Heart left ventricle (tissue), 16 donors: ENCODE data around the gene KIF20A. TPM values are rescaled to one million over a fixed set of nuclear protein-coding genes. Genes with fewer than 3 reads are reported as not detected.

Experiments
- ATAC-seq, 4 donors: fragments of 200-7000 bp; cut with Tn5 transposase; one replicate each; pipeline ENCODE4 v1.9.1; 2020 to 2022; ENCODE audit warnings: moderate library complexity in 4 of 4, mild to moderate bottlenecking in 3 of 4, moderate number of reproducible peaks in 1 of 4
- DNase-seq, 5 donors: peaks; one replicate each; pipeline ENCODE4 v3.0.0-alpha.2; 2020
- H3K27ac ChIP-seq, 12 donors: fragments of 200-600 bp; sonication (generic) in 4 of 12; one replicate each; pipeline versions ENCODE4 v1.5.0 to v1.8.0; 2016 to 2022; ENCODE audit warnings: mild to moderate bottlenecking in 2 of 12
- H3K27me3 ChIP-seq, 9 donors: fragments of 200-600 bp; sonication (generic) in 2 of 9; one replicate each; pipeline versions ENCODE4 v1.5.1 to v1.8.0; 2016 to 2022; ENCODE audit warnings: mild to moderate bottlenecking in 3 of 9
- H3K36me3 ChIP-seq, 9 donors: fragments of 200-600 bp; sonication (generic) in 2 of 9; one replicate each; pipeline versions ENCODE4 v1.5.0 to v1.8.0; 2018 to 2022; ENCODE audit warnings: mild to moderate bottlenecking in 2 of 9
- H3K4me1 ChIP-seq, 12 donors: fragments of 200-600 bp; sonication (generic) in 4 of 12; one replicate each; pipeline versions ENCODE4 v1.5.0 to v1.8.0; 2016 to 2022; ENCODE audit warnings: mild to moderate bottlenecking in 3 of 12
- H3K4me3 ChIP-seq, 12 donors: fragments of 200-600 bp; sonication (generic) in 4 of 12; one replicate each; pipeline versions ENCODE4 v1.5.0 to v1.8.0; 2017 to 2022; ENCODE audit warnings: mild to moderate bottlenecking in 9 of 12, moderate library complexity in 4 of 12
- H3K9me3 ChIP-seq, 12 donors: fragments of 200-600 bp; sonication (generic) in 4 of 12; one replicate each; pipeline versions ENCODE4 v1.5.0 to v1.8.0; 2016 to 2022; ENCODE audit warnings: mild to moderate bottlenecking in 1 of 12
- POLR2A ChIP-seq, 2 donors: fragments of 450-650 bp; IDR thresholded peaks; one replicate each; pipeline ENCODE4 v1.6.1; 2017; ENCODE audit warnings: antibody characterized with exemption in 2 of 2, mild to moderate bottlenecking in 2 of 2, moderate library complexity in 2 of 2
- WGBS, 4 donors: extraction: QIAGEN DNeasy Blood & Tissue Kit in 2 of 4; methylation state at CpG; one replicate each; pipeline versions ENCODE4 v1.1.5 to v1.1.7; 2013 to 2018; 5-methylcytosine and 5-hydroxymethylcytosine counted together
- intact Hi-C, 10 donors: fragments of 100-400 bp; cut with DNase I; formaldehyde crosslinking; loops; one replicate each; pipeline versions ENCODE4 v1.11.1 to v1.14.2; 2022
- polyA plus RNA-seq, 2 donors: library from polyadenylated mRNA; stranded (reverse); fragments of 200-250 nt; gene quantifications; one replicate each; pipeline ENCODE4 v1.2.3, GENCODE V29; 2013
- total RNA-seq, 9 donors: library from RNA; depleted of rRNA in 2 of 9; stranded (reverse); fragments of >200 nt in 2 of 9; fragmentation: NEBNext Ultra II Directional in 3 of 9; extraction: Animal tissue kit (Norgen Biotek cat#: 25700) in 3 of 9; gene quantifications; one replicate each; pipeline versions ENCODE4 v1.1.0 to v1.2.4, GENCODE V29; 2016 to 2023
- TF ChIP-seq, protein P1 (sequence below), 12 donors: fragments of 200-600 bp; sonication (generic) in 4 of 12; IDR thresholded peaks; one replicate each; pipeline versions ENCODE4 v1.5.0 to v1.8.0; 2018 to 2022; ENCODE audit warnings: antibody characterized with exemption in 12 of 12, mild to moderate bottlenecking in 5 of 12
- donor health status: ischemic (EF 13 %, LVEDD 7.1; RV severe dilation, severe dysfunction).
- donor health status: healthy with polysubstance abuse.
- donor health status: DM: no; HTN: yes; CAD: no.
- donor health status: DM: no; HTN: no; CAD: no.
- donor health status: ischemic (EF 25% LVEDD 6.9; RV normal size, moderate dysfunction).
- donor health status: ischemic (EF 25% LVEDD 5.7; RV mildly dilated, moderate dysfunction).
- donor health status: healthy.
- donor health status: DM: yes; HTN: yes; CAD: no.
- donor health status: ischemic (EF 35%, LVEDD 5.7; RV mildly dilated, moderate dysfunction).
- donor health status: nonischemic (EF 11% LVEDD 7.7; RV severe dilation, severe dysfunction).
- donor health status: DM: yes; HTN: yes; CAD: no.
- donor health status: PGD.
- donor health status: ischemic (EF 29% LVEDD 5.4; RV normal size, mild dysfunction).
- donor health status: nonischemic (EF 23%, LVEDD 6.1; RV moderate dilation, normal function).

KIF20A gene
- total and polyA plus RNA-seq, 11 donors = 0.12 to 12.2 (median 0.77) TPM; not detected in 2

DNA sequence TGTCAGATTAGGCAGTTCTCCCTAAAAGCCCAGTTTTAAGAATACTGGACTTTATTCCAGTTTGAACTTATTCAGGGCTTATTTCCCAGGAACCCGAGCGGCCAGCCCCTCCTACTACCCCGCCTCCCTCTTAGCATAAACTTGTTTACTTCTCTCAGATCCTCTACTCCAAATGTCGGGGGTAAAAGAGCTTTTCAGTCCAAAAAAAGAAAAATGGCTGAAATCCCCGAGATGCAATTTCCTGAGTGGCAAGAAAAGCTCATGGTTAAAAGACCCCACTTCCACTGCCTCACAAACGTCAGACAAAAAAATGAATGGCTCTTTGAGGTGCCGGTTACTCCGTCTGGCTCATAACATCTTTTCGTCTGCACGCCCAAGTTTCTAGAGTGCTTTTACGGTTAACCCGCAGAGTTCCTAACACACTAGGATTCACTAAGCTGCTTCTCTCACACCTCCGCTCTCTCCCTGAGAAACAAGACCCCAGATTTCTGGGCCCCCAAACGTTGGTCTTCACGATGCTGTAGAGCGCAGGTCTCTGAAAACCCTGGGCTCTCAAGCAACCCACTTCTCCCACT, 884 bp upstream of the KIF20A start:
- H3K9me3 ChIP-seq = no peaks in the 10 kb centered on the region
- no peaks in the 10 kb centered on the region for H3K27me3 ChIP-seq
- DNase-seq (peak in 1 of 5 donors; percentile 29), ATAC-seq (peak in 3 of 4 donors; percentile 35 to 56 (median 52))
- TF ChIP-seq, protein P1, sequence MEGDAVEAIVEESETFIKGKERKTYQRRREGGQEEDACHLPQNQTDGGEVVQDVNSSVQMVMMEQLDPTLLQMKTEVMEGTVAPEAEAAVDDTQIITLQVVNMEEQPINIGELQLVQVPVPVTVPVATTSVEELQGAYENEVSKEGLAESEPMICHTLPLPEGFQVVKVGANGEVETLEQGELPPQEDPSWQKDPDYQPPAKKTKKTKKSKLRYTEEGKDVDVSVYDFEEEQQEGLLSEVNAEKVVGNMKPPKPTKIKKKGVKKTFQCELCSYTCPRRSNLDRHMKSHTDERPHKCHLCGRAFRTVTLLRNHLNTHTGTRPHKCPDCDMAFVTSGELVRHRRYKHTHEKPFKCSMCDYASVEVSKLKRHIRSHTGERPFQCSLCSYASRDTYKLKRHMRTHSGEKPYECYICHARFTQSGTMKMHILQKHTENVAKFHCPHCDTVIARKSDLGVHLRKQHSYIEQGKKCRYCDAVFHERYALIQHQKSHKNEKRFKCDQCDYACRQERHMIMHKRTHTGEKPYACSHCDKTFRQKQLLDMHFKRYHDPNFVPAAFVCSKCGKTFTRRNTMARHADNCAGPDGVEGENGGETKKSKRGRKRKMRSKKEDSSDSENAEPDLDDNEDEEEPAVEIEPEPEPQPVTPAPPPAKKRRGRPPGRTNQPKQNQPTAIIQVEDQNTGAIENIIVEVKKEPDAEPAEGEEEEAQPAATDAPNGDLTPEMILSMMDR (IDR thresholded peaks at IDR 0.05) = no peak
- TF ChIP-seq POLR2A (IDR thresholded peaks at IDR 0.05) = no peak
- H3K4me3 ChIP-seq = peak overlapping the region; percentile 62 to 95 (median 84)
- WGBS, 4 donors = 0% methylated on average over 16 of the region's 16 CpGs
- peaks cover 2 to 31% (median 19%) of the 10 kb centered on the region in 12 donors for H3K4me1 ChIP-seq
- intact Hi-C loops = no loop called here
- peak overlapping the region; percentile 43 to 94 (median 90) for H3K27ac ChIP-seq
- peaks cover 0 to 54% (median 39%) of the 10 kb centered on the region in 9 donors for H3K36me3 ChIP-seq

DNA sequence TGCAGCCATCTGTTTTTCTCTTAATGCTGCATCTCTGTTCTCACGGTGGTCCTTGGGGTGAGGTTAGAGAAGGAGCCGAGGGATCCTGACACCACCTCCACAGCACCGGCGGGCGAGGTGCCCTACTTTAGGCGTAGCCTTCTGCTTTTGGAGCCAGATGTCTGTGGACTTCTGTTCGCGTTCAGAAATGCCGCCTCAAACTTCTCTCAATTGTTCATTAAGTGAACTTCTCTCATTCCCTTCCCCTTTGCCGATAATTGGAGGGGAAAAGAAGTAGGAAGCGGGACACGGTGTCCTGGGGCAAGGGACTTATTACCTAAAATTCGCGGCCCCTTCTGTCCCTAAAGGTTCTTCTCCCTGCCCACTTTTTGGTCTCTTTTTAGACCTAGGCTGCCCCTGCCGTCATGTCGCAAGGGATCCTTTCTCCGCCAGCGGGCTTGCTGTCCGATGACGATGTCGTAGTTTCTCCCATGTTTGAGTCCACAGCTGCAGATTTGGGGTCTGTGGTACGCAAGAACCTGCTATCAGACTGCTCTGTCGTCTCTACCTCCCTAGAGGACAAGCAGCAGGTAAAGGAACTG, 455 bp downstream of the KIF20A start:
- Histone ChIP-seq H3K27me3 (no peaks in the 10 kb centered on the region), H3K27ac (peak overlapping the region in 1 of 12 donors; percentile 90), H3K36me3 (peaks cover 0 to 53% (median 30%) of the 10 kb centered on the region in 9 donors), H3K4me1 (peaks cover 2 to 31% (median 19%) of the 10 kb centered on the region in 12 donors), H3K4me3 (peak overlapping the region in 11 of 12 donors; percentile 62 to 95 (median 85)), H3K9me3 (no peaks in the 10 kb centered on the region)
- intact Hi-C loops = no loop called here
- TF ChIP-seq, protein P1 (IDR thresholded peaks at IDR 0.05) = no peak
- TF ChIP-seq POLR2A (IDR thresholded peaks at IDR 0.05) = no peak
- DNase-seq (no peak), ATAC-seq (no peak)
- WGBS, 4 donors = 0 to 1% (median 1%) methylated on average over 23 of the region's 23 CpGs

DNA sequence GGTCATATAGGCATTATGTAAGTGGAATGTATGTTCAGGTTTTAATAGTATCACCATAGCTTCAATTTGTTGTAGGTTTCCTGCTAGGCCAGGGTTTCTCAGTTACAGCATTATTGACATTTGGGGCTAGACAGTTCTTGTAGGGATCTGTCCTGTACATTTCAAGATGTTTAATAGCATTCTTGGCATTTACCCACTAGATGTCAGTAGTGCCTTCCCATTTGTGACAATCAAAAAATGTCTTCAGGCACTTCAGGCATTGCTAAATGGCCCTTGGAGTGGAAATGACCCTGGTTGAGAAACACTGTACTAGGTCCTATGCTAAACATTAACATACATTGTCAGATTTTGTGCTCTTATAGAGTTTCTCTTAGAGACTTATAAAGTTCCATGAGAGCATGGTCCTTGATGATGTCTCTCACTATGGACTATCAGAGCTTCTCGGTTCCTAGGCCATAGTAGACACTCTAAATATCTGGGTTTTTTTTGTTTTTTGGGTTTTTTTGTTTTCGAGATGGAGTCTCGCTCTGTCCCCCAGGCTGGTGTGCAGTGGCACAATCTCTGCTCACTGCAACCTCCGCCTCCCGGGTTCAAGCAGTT, 1.4 kb downstream of the KIF20A start:
- Histone ChIP-seq H3K4me3 (peak overlapping the region in 1 of 12 donors; percentile 90), H3K4me1 (peaks cover 2 to 31% (median 19%) of the 10 kb centered on the region in 12 donors), H3K36me3 (peaks cover 0 to 53% (median 30%) of the 10 kb centered on the region in 9 donors), H3K27ac (no peak overlapping the region), H3K9me3 (no peaks in the 10 kb centered on the region), H3K27me3 (no peaks in the 10 kb centered on the region)
- ATAC-seq (no peak), DNase-seq (no peak)
- intact Hi-C loops = loop anchor here in 1 of 10 donors (2.0 kb wide), 1 partner anchor 33 kb away; the partner anchor contains the start of gene CDC23
- 74 to 75% (median 74%) methylated on average over 5 of the region's 5 CpGs for WGBS, 4 donors
- TF ChIP-seq POLR2A (IDR thresholded peaks at IDR 0.05) = no peak
- TF ChIP-seq, protein P1 (IDR thresholded peaks at IDR 0.05) = peak in 4 of 12 donors; percentile 5 to 32 (median 18)

DNA sequence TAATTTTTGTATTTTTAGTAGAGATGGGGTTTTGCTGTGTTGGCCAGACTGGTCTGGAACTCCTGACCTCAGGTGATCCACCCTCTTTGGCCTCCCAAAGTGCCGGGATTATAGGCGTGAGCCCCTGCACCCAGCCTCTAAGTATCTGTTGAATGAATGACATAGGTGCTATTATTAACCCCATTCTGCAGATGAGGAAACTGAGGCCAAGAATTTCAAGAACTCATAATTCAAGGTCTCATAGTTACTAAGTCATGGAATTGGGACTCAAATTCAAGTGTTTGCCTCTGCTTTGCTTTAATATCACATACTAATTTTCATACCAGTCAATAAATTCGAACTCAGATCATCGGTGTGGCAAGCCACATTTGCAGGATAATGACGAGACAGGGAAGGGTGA, 1.9 kb downstream of the KIF20A start:
- Histone ChIP-seq H3K27me3 (no peaks in the 10 kb centered on the region), H3K4me3 (no peak overlapping the region), H3K4me1 (peaks cover 2 to 31% (median 19%) of the 10 kb centered on the region in 12 donors), H3K36me3 (peaks cover 0 to 54% (median 27%) of the 10 kb centered on the region in 9 donors), H3K27ac (no peak overlapping the region), H3K9me3 (no peaks in the 10 kb centered on the region)
- 90 to 98% (median 94%) methylated on average over 5 of the region's 5 CpGs for WGBS, 4 donors
- intact Hi-C loops = loop anchor here in 1 of 10 donors (2.0 kb wide), 1 partner anchor 32 kb away; the partner anchor contains the start of gene CDC23
- TF ChIP-seq POLR2A (IDR thresholded peaks at IDR 0.05) = no peak
- TF ChIP-seq, protein P1 (IDR thresholded peaks at IDR 0.05) = no peak
- ATAC-seq = no peak
- DNase-seq = no peak
